GM12878 (cell line): Measurements from ENCODE around the gene COL28A1. TPM values are rescaled to one million over a fixed set of nuclear protein-coding genes. Genes with fewer than 3 reads are reported as not detected.

ENCODE experiments used
- ATAC-seq: fragments of 200-7000 bp; cut with Tn5 transposase; 3 replicates; pipeline ENCODE4 v1.9.1; 2020; ENCODE audit warnings: mild to moderate bottlenecking, moderate library complexity
- BruUV-seq: library from RNA; stranded (reverse); fragments of 400-500 nt; replicated peaks from 2 replicates; lab custom pipeline; 2021; lab: Mats Ljungman, UMichigan
- CTCF ChIA-PET: fragments of 300-600 bp; sonication (Branson Sonifier 250); formaldehyde crosslinking; extraction: SDS; loops from one replicate; lab custom pipeline; 2021; ENCODE audit warnings: inconsistent platforms; lab: Yijun Ruan, JAX
- POLR2A ChIA-PET: fragments of 350-600 bp; formaldehyde crosslinking; extraction: SDS; loops from one replicate; lab custom pipeline; 2021; ENCODE audit warnings: inconsistent platforms; lab: Charles Lee
- RAD21 ChIA-PET: fragments of 300-600 bp; sonication (Branson Sonifier 250); formaldehyde crosslinking; loops from one replicate; lab custom pipeline; 2023; ENCODE audit warnings: antibody characterized with exemption; ENCODE audit not compliant: unreplicated experiment; lab: Charles Lee
- SMC1A ChIA-PET: fragments of 300-600 bp; sonication (Branson Sonifier 250); formaldehyde crosslinking; loops from one replicate; lab custom pipeline; 2023; ENCODE audit not compliant: unreplicated experiment, uncharacterized antibody; lab: Charles Lee
- DNase-seq: peaks from one replicate; pipeline ENCODE4 v3.0.0-alpha.2; 2011; ENCODE audit warnings: low read depth, low spot score
- FAIRE-seq: peaks from 3 replicates; lab custom pipeline; 2011; peaks lifted over from hg19 to GRCh38; lab: Jason Lieb, UNC
- H2AFZ ChIP-seq: 2 replicates; pipeline ENCODE4 v1.6.0; 2011; ENCODE audit warnings: low read depth, low read length, control low read depth; ENCODE audit not compliant: control insufficient read depth
- H3K27ac ChIP-seq: 2 replicates; pipeline ENCODE4 v1.5.1; 2011; ENCODE audit warnings: control low read depth; ENCODE audit not compliant: control insufficient read depth, insufficient read depth
- H3K27me3 ChIP-seq, 2 experiments: replicated peaks in 1 of 2; 2 replicates each; pipeline versions ENCODE4 v1.6.0 to v1.6.1; 2011; ENCODE audit warnings: low read length in 1 of 2; ENCODE audit not compliant: control insufficient read depth in 2 of 2, insufficient read depth in 2 of 2
- H3K36me3 ChIP-seq, 2 experiments: 2 replicates each; pipeline ENCODE4 v1.5.1; 2011; ENCODE audit warnings: low read length in 1 of 2; ENCODE audit not compliant: control insufficient read depth in 2 of 2, insufficient read depth in 2 of 2
- H3K4me1 ChIP-seq: 2 replicates; pipeline ENCODE4 v1.6.1; 2011; ENCODE audit warnings: mild to moderate bottlenecking, low read length, moderate library complexity, mixed read lengths; ENCODE audit not compliant: control insufficient read depth, insufficient read depth
- H3K4me2 ChIP-seq: 2 replicates; pipeline ENCODE4 v1.6.0; 2011; ENCODE audit warnings: control low read depth; ENCODE audit not compliant: control insufficient read depth, insufficient read depth
- H3K4me3 ChIP-seq: fragments of 200-600 bp; sonication (generic); 2 replicates; pipeline ENCODE4 v1.5.1; 2016
- H3K79me2 ChIP-seq: 2 replicates; pipeline ENCODE4 v1.6.0; 2011; ENCODE audit warnings: low read length; ENCODE audit not compliant: control insufficient read depth, insufficient read depth
- H3K9ac ChIP-seq: 2 replicates; pipeline ENCODE4 v1.8.0; 2011; ENCODE audit warnings: low read length, control low read depth, mixed read lengths; ENCODE audit not compliant: control insufficient read depth, insufficient read depth
- H3K9me3 ChIP-seq: replicated peaks from 3 replicates; pipeline ENCODE4 v1.5.1; 2011; ENCODE audit warnings: mild to moderate bottlenecking, low read length; ENCODE audit not compliant: control insufficient read depth, insufficient read depth
- H4K20me1 ChIP-seq: 2 replicates; pipeline ENCODE4 v1.6.0; 2011; ENCODE audit not compliant: control insufficient read depth, insufficient read depth
- BACH1 ChIP-seq: fragments of 450-650 bp; IDR thresholded peaks from 2 replicates; pipeline ENCODE4 v1.6.1; 2017; ENCODE audit warnings: mild to moderate bottlenecking, borderline replicate concordance
- BCL11A ChIP-seq: IDR thresholded peaks from 2 replicates; pipeline ENCODE4 v1.6.1; 2011; ENCODE audit warnings: low read depth, low read length
- CBX3 ChIP-seq: fragments of 200-600 bp; sonication (generic); IDR thresholded peaks from 2 replicates; pipeline ENCODE4 v1.6.1; 2016; ENCODE audit warnings: low read depth, borderline replicate concordance
- CBX5 ChIP-seq: sonication (generic); IDR thresholded peaks from 2 replicates; pipeline ENCODE4 v1.6.1; 2016; ENCODE audit warnings: low read depth, moderate library complexity, mild to moderate bottlenecking, inconsistent platforms
- CHD2 ChIP-seq: IDR thresholded peaks from 2 replicates; pipeline ENCODE4 v1.6.1; 2011; ENCODE audit warnings: low read depth, low read length, improper control_type of control experiment, borderline replicate concordance
- EP300 ChIP-seq, 2 experiments: fragments of 150-350 bp in 1 of 2; IDR thresholded peaks; 2 replicates each; pipeline ENCODE4 v1.6.1; 2011 to 2012; ENCODE audit warnings: low read depth in 2 of 2, low read length in 2 of 2, borderline replicate concordance in 1 of 2, improper control_type of control experiment in 1 of 2, inconsistent platforms in 1 of 2; ENCODE audit not compliant: control insufficient read depth in 1 of 2
- ESRRA ChIP-seq: IDR thresholded peaks from 2 replicates; pipeline ENCODE4 v1.6.1; 2012; ENCODE audit warnings: mild to moderate bottlenecking, low read length, improper control_type of control experiment
- GABPA ChIP-seq: IDR thresholded peaks from 2 replicates; pipeline ENCODE4 v1.6.1; 2014; ENCODE audit warnings: antibody characterized with exemption, low read depth, mild to moderate bottlenecking, inconsistent platforms
- HSF1 ChIP-seq: fragments of 150-350 bp; IDR thresholded peaks from 2 replicates; pipeline ENCODE4 v1.6.1; 2014; ENCODE audit warnings: mild to moderate bottlenecking, low read depth, low read length
- JUNB ChIP-seq: IDR thresholded peaks from 2 replicates; pipeline ENCODE4 v1.6.1; 2016; ENCODE audit warnings: antibody characterized with exemption, mild to moderate bottlenecking
- NKRF ChIP-seq: fragments of 450-650 bp; conservative IDR thresholded peaks from 2 replicates; pipeline ENCODE4 v1.6.1; 2017; ENCODE audit warnings: mild to moderate bottlenecking, moderate library complexity
- SMAD1 ChIP-seq: fragments of 450-650 bp; IDR thresholded peaks from 2 replicates; pipeline ENCODE4 v1.6.1; 2018; ENCODE audit warnings: mild to moderate bottlenecking, low read depth; ENCODE audit not compliant: partially characterized antibody
- SMC3 ChIP-seq: IDR thresholded peaks from 2 replicates; pipeline ENCODE4 v1.6.1; 2011; ENCODE audit warnings: low read length, improper control_type of control experiment, borderline replicate concordance
- ZNF384 ChIP-seq: IDR thresholded peaks from 2 replicates; pipeline ENCODE4 v1.6.1; 2012; ENCODE audit warnings: low read depth, mild to moderate bottlenecking, low read length, improper control_type of control experiment, borderline replicate concordance
- WGBS: methylation state at CpG from one replicate; pipeline ENCODE4 v1.1.6; 2016; ENCODE audit warnings: low lambda C conversion rate; ENCODE audit not compliant: insufficient replicate concordance, insufficient coverage; ENCODE audit errors: missing lambda C conversion rate; 5-methylcytosine and 5-hydroxymethylcytosine counted together
- in situ Hi-C: fragments of 300-500 bp; cut with MboI; formaldehyde crosslinking; loops from 9 replicates; pipeline ENCODE4 v1.14.3; 2018; ENCODE audit warnings: mixed read lengths
- intact Hi-C: fragments of 100-400 bp; cut with micrococcal nuclease; formaldehyde crosslinking; loops from one replicate; pipeline ENCODE4 v1.14.2; 2022; ENCODE audit not compliant: unreplicated experiment
- polyA plus RNA-seq, 11 experiments: library from polyadenylated mRNA; depleted of rRNA in 4 of 11; unstranded in 6 of 11; stranded (reverse) in 5 of 11; fragments of >200 nt; fragmentation: Nextera tagmentation in 4 of 11; fragmentation: Illumina TruSeq in 1 of 11; extraction: Ambion mirVana in 4 of 11; extraction: Trizol in 1 of 11; gene quantifications; 1 replicate in 1 of 11; 2 replicates in 10 of 11; pipeline versions ENCODE4 v1.2.1 to v1.2.3, GENCODE V29; 2011 to 2016; ENCODE audit warnings: inconsistent platforms in 2 of 11, missing spikeins in 2 of 11, low read depth in 1 of 11
- total RNA-seq, 4 experiments: library from RNA; depleted of rRNA in 3 of 4; stranded (reverse); fragments of >200 nt in 3 of 4; fragmentation: Illumina TruSeq in 1 of 4; extraction: Trizol in 1 of 4; gene quantifications; 2 replicates each; pipeline versions ENCODE4 v1.2.1 to v1.2.3, GENCODE V29; 2013 to 2021

Gene COL28A1
- total and polyA plus RNA-seq, 10 of the 15 experiments (the other 5 are each of a cell fraction or from before 2014, with no cell fraction given), result 0.05 to 0.22 TPM; not detected in 8

- WGBS, result 55% methylated on average over 3 of the region's 3 CpGs
- no peak for TF ChIP-seq HSF1
- no peak for TF ChIP-seq CHD2
- no peak for FAIRE-seq
- no peak overlapping the region for H3K4me2 ChIP-seq
- SMC1A ChIA-PET, result interaction anchor here (0.7 to 3.8 kb wide), 6 partner anchors 9 to 321 kb away, joined by 3 to 17 read pairs (median 4); no protein-coding TSS in a partner anchor
- no peaks in the 10 kb centered on the region for H3K79me2 ChIP-seq
- DNase-seq, result no peak
- RAD21 ChIA-PET, result interaction anchor here (1.0 kb wide), 1 partner anchor 10 kb away, joined by 3 read pairs; no protein-coding TSS in a partner anchor
- no peak for ATAC-seq
- no peaks in the 10 kb centered on the region for H3K4me1 ChIP-seq
- POLR2A ChIA-PET, result interaction anchor here (0.6 kb wide), 1 partner anchor 143 kb away, joined by 3 read pairs; no protein-coding TSS in a partner anchor
- no peaks in the 10 kb centered on the region; a peak in 2 of 4 replicates for H3K27me3 ChIP-seq
- BruUV-seq, result no TSS peak
- H2AFZ ChIP-seq, result no peak overlapping the region
- no peak overlapping the region for H3K9ac ChIP-seq
- no peaks in the 10 kb centered on the region for H3K9me3 ChIP-seq
- intact Hi-C loops (no loop called here), in situ Hi-C loops (no loop called here)
- no peaks in the 10 kb centered on the region for H3K36me3 ChIP-seq
- H3K27ac ChIP-seq, result no peak overlapping the region
- CTCF ChIA-PET, result interaction anchor here (2.2 kb wide), 1 partner anchor 10 kb away, joined by 9 read pairs; no protein-coding TSS in a partner anchor
- H3K4me3 ChIP-seq, result no peak overlapping the region
- H4K20me1 ChIP-seq, result no peaks in the 10 kb centered on the region
Measured at GRCh38 chr7:7434329-7434728, 101.3 kb downstream of the COL28A1 start.

GRCh38 chr7:7433811-7434210 is 101.9 kb downstream of the COL28A1 start:
- in situ Hi-C loops (no loop called here), intact Hi-C loops (no loop called here)
- CTCF ChIA-PET, result interaction anchor here (0.9 kb wide), 1 partner anchor 10 kb away, joined by 3 read pairs; no protein-coding TSS in a partner anchor
- RAD21 ChIA-PET, result interaction anchor here (1.0 kb wide), 1 partner anchor 10 kb away, joined by 3 read pairs; no protein-coding TSS in a partner anchor
- H3K4me3 ChIP-seq, result no peak overlapping the region
- H3K36me3 ChIP-seq, result no peaks in the 10 kb centered on the region
- H3K4me1 ChIP-seq, result no peaks in the 10 kb centered on the region
- no peak overlapping the region for H3K27ac ChIP-seq
- FAIRE-seq, result no peak
- whole genome bisulfite sequencing, result 45% methylated on average over 1 of the region's 1 CpG
- SMC1A ChIA-PET, result interaction anchor here (0.7 to 3.8 kb wide), 5 partner anchors 9 to 332 kb away, joined by 3 to 17 read pairs (median 3); no protein-coding TSS in a partner anchor
- H4K20me1 ChIP-seq, result no peaks in the 10 kb centered on the region
- no peaks in the 10 kb centered on the region; a peak in 2 of 4 replicates for H3K27me3 ChIP-seq
- POLR2A ChIA-PET, result interaction anchor here (0.6 kb wide), 1 partner anchor 143 kb away, joined by 3 read pairs; no protein-coding TSS in a partner anchor
- no peak overlapping the region for H2AFZ ChIP-seq
- ATAC-seq, result no peak
- no TSS peak for BruUV-seq
- DNase-seq, result no peak
- no peaks in the 10 kb centered on the region for H3K79me2 ChIP-seq
- no peak overlapping the region for H3K4me2 ChIP-seq
- H3K9me3 ChIP-seq, result no peaks in the 10 kb centered on the region
- no peak overlapping the region for H3K9ac ChIP-seq
- no peak for TF ChIP-seq CBX5
- TF ChIP-seq EP300 (IDR thresholded peaks at IDR 0.05; ENCODE audit: borderline replicate concordance in 1 of 2, control insufficient read depth in 1 of 2, low read depth in 2 of 2, low read length in 2 of 2), result no peak
- no peak for TF ChIP-seq BCL11A
- TF ChIP-seq ESRRA, result no peak
- no peak for TF ChIP-seq NKRF
- no peak for TF ChIP-seq GABPA
- no peak for TF ChIP-seq SMC3
- no peak for TF ChIP-seq CHD2
- no peak for TF ChIP-seq CBX3
- no peak for TF ChIP-seq ZNF384
- TF ChIP-seq JUNB, result no peak
- no peak for TF ChIP-seq SMAD1
- TF ChIP-seq BACH1, result no peak
